Right lobe of liver (tissue), 6 donors: ENCODE data around the gene MRPL22. TPM values are rescaled to one million over a fixed set of nuclear protein-coding genes. Genes with fewer than 3 reads are reported as not detected.

Experiments
- ATAC-seq, 4 donors: fragments of 200-7000 bp; cut with Tn5 transposase; one replicate each; pipeline ENCODE4 v1.9.1; 2020; ENCODE audit warnings: mild to moderate bottlenecking in 4 of 4, moderate library complexity in 4 of 4
- DNase-seq, 3 donors: peaks; one replicate each; pipeline ENCODE4 v3.0.0-alpha.2; 2020
- H3K27ac ChIP-seq, 3 donors: fragments of 200-600 bp; one replicate each; pipeline ENCODE4 v1.8.0; 2022
- H3K27me3 ChIP-seq, 2 donors: fragments of 200-600 bp; one replicate each; pipeline ENCODE4 v1.8.0; 2022
- H3K36me3 ChIP-seq, 4 donors: fragments of 200-600 bp; sonication (generic) in 1 of 4; one replicate each; pipeline versions ENCODE4 v1.5.1 to v1.8.0; 2017 to 2022; ENCODE audit warnings: control low read depth in 1 of 4
- H3K4me1 ChIP-seq, 4 donors: fragments of 200-600 bp; sonication (generic) in 1 of 4; one replicate each; pipeline versions ENCODE4 v1.5.1 to v1.8.0; 2017 to 2022; ENCODE audit warnings: control low read depth in 1 of 4
- H3K4me3 ChIP-seq, 3 donors: fragments of 200-600 bp; one replicate each; pipeline ENCODE4 v1.8.0; 2022
- H3K9me3 ChIP-seq, 4 donors: fragments of 200-600 bp; sonication (generic) in 1 of 4; one replicate each; pipeline versions ENCODE4 v1.5.1 to v1.8.0; 2017 to 2022; ENCODE audit warnings: control low read depth in 1 of 4
- POLR2A ChIP-seq: fragments of 450-650 bp; IDR thresholded peaks from one replicate; pipeline ENCODE4 v1.6.1; 2017; ENCODE audit warnings: antibody characterized with exemption, mild to moderate bottlenecking
- WGBS: methylation state at CpG from one replicate; pipeline ENCODE4 v1.1.6; 2018; ENCODE audit warnings: low coverage, low lambda C conversion rate; ENCODE audit not compliant: insufficient coverage; ENCODE audit errors: missing lambda C conversion rate; 5-methylcytosine and 5-hydroxymethylcytosine counted together
- intact Hi-C, 2 donors: fragments of 100-400 bp; cut with DNase I; formaldehyde crosslinking; loops; one replicate each; pipeline versions ENCODE4 v1.11.2 to v1.14.1; 2022
- long read RNA-seq: library from polyadenylated mRNA; unstranded; transcript quantifications from one replicate; pipeline ENCODE4 v2.0.0, GENCODE V29; 2019
- total RNA-seq, 6 experiments: library from RNA; depleted of rRNA in 2 of 6; stranded (reverse); fragments of >200 nt in 2 of 6; fragmentation: NEBNext Ultra II Directional in 3 of 6; extraction: Animal tissue kit (Norgen Biotek cat#: 25700) in 3 of 6; gene quantifications; one replicate each; pipeline versions ENCODE4 v1.1.0 to v1.2.4, GENCODE V29; 2016 to 2023
- TF ChIP-seq, protein P1 (sequence below), 4 donors: fragments of 200-600 bp in 3 of 4; fragments of 450-650 bp in 1 of 4; IDR thresholded peaks; one replicate each; pipeline versions ENCODE4 v1.5.1 to v1.8.0; 2016 to 2022; ENCODE audit warnings: antibody characterized with exemption in 4 of 4, mild to moderate bottlenecking in 2 of 4
- donor health status: DM: no; HTN: yes; CAD: no.
- donor health status: DM: no; HTN: no; CAD: no.
- donor health status: DM: no; HTN: no; CAD: no.
- donor health status: DM: no; HTN: yes; CAD: no.
- donor health status: DM: no; HTN: yes; CAD: no.

Gene MRPL22
- total RNA-seq = 10 to 100 TPM; 22.0 to 30.9 (median 26.4) TPM
- long read RNA-seq, transcript MRPL22-207 (7 exons, 3,176 nt) = major isoform, 21 of 24 reads
- long read RNA-seq, partial matches to known transcripts = 1 of 24 reads
- long read RNA-seq, other reads (novel, unspliced or antisense) = 0 of 24 reads

DNA sequence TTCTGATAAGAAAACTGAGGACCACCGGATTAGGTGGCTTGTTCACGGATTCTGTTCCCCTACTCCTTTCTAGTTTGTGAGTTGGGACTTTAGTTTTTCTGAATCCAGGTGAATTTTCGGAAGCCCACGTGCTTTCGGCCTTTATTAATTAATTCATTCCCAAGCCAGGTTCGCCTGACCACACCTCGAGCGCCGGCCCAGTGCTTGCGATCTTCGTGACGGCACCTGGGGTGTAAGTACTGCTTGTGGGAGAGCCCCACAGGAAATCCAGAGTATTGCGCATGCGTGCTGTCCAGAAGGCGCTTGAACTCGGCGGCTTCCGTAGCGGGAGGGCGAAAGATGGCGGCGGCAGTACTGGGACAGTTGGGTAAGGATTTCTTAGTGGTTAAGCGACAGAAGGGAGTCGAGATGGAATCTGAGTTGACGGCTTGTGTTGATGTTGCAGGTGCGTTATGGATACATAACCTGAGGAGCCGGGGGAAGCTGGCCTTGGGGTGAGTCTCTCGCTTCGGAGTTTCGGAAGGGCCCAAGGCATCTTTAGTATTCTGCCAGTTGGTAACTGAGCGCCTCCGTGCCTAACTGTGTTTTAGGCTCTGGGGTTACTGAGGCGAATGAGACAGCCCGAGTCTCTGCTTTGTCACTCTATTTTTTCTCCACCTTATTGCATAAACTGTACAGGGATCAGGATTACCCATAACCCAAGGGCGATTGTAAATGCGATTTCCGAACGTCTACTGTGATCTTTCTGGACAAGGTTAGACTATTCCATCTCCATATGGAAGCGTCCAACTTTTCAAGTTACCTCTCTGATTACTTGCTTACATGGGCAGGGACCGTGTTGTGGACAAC is at the start of gene MRPL22:
Gene MRPL22, plus strand, starts transcription at position 302 of the 849 bp plus-strand sequence. Its CDS starts 38 bp downstream, at position 340.
- peak; percentile 90 to 94 (median 92) for DNase-seq
- H3K36me3 ChIP-seq = no peaks in the 10 kb centered on the region
- H3K4me1 ChIP-seq = peaks cover 0 to 28% (median 8%) of the 10 kb centered on the region in 4 donors
- under 1% methylated on average over 28 of the region's 40 CpGs for WGBS
- peak; percentile 64 to 83 (median 74) for ATAC-seq
- H3K27ac ChIP-seq = peak within 1 kb of the TSS; percentile 47 to 70 (median 61)
- no peaks in the 10 kb centered on the region for H3K27me3 ChIP-seq
- TF ChIP-seq, protein P1, sequence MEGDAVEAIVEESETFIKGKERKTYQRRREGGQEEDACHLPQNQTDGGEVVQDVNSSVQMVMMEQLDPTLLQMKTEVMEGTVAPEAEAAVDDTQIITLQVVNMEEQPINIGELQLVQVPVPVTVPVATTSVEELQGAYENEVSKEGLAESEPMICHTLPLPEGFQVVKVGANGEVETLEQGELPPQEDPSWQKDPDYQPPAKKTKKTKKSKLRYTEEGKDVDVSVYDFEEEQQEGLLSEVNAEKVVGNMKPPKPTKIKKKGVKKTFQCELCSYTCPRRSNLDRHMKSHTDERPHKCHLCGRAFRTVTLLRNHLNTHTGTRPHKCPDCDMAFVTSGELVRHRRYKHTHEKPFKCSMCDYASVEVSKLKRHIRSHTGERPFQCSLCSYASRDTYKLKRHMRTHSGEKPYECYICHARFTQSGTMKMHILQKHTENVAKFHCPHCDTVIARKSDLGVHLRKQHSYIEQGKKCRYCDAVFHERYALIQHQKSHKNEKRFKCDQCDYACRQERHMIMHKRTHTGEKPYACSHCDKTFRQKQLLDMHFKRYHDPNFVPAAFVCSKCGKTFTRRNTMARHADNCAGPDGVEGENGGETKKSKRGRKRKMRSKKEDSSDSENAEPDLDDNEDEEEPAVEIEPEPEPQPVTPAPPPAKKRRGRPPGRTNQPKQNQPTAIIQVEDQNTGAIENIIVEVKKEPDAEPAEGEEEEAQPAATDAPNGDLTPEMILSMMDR (IDR thresholded peaks at IDR 0.05) = peak in 1 of 4 donors; percentile 14
- peak; percentile 80 for TF ChIP-seq POLR2A
- peak within 1 kb of the TSS; percentile 65 to 77 (median 76) for H3K4me3 ChIP-seq
- intact Hi-C loops = no loop called here
- no peaks in the 10 kb centered on the region for H3K9me3 ChIP-seq

DNA sequence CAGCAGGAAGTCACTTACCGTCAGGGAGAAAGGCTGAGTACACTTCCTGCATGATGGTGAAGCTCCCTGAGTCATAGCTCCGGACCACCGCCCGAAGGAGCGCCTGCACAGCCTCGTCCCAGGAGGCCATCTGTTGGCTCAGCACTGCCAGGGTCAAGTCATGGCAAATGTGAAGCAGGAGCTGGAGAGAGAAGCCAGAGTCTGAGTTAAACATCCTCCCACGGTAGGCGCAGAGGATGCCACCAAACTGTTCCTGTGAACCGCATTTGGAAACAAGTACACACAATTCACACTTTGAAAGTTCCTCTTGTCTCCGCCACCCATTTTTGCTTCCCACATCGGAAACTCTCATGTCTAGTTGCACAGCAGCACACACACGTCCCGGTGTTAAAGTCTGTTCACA is 48.5 kb upstream of the MRPL22 start:
- no peaks in the 10 kb centered on the region for H3K4me1 ChIP-seq
- no peak overlapping the region for H3K27ac ChIP-seq
- no peaks in the 10 kb centered on the region for H3K27me3 ChIP-seq
- WGBS = 81% methylated on average over 7 of the region's 13 CpGs
- peaks cover 0 to 82% (median 23%) of the 10 kb centered on the region in 4 donors for H3K36me3 ChIP-seq
- TF ChIP-seq, protein P1 (IDR thresholded peaks at IDR 0.05) = no peak
- TF ChIP-seq POLR2A = no peak
- ATAC-seq = no peak
- no peaks in the 10 kb centered on the region for H3K9me3 ChIP-seq
- H3K4me3 ChIP-seq = no peak overlapping the region
- no peak for DNase-seq
- intact Hi-C loops = no loop called here

DNA sequence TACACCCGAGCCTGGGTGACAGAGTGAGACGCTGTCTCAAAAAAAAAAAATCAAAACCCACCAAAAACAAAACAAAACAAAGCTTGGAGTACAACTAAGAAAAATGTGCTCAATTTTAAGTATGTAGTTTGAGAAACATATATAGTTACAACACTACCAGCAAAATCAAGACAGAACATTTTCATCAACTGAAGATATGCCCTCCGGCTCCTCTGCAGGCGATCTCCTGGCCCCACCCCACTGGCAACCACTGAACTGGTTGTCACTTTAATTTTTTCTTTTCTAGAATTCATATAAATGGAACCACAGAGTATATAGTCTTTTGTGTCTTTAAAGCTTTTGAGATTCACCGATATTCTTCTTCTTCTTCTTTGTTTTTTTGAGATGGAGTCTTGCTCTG is 47.5 kb upstream of the MRPL22 start:
- peaks cover 0 to 77% (median 23%) of the 10 kb centered on the region in 4 donors for H3K36me3 ChIP-seq
- no peak overlapping the region for H3K4me3 ChIP-seq
- no peaks in the 10 kb centered on the region for H3K27me3 ChIP-seq
- H3K27ac ChIP-seq = no peak overlapping the region
- intact Hi-C loops = no loop called here
- DNase-seq (no peak), ATAC-seq (no peak)
- no peak for TF ChIP-seq POLR2A
- TF ChIP-seq, protein P1 (IDR thresholded peaks at IDR 0.05) = no peak
- no peaks in the 10 kb centered on the region for H3K4me1 ChIP-seq
- H3K9me3 ChIP-seq = no peaks in the 10 kb centered on the region
- WGBS = 84% methylated on average over 5 of the region's 5 CpGs

DNA sequence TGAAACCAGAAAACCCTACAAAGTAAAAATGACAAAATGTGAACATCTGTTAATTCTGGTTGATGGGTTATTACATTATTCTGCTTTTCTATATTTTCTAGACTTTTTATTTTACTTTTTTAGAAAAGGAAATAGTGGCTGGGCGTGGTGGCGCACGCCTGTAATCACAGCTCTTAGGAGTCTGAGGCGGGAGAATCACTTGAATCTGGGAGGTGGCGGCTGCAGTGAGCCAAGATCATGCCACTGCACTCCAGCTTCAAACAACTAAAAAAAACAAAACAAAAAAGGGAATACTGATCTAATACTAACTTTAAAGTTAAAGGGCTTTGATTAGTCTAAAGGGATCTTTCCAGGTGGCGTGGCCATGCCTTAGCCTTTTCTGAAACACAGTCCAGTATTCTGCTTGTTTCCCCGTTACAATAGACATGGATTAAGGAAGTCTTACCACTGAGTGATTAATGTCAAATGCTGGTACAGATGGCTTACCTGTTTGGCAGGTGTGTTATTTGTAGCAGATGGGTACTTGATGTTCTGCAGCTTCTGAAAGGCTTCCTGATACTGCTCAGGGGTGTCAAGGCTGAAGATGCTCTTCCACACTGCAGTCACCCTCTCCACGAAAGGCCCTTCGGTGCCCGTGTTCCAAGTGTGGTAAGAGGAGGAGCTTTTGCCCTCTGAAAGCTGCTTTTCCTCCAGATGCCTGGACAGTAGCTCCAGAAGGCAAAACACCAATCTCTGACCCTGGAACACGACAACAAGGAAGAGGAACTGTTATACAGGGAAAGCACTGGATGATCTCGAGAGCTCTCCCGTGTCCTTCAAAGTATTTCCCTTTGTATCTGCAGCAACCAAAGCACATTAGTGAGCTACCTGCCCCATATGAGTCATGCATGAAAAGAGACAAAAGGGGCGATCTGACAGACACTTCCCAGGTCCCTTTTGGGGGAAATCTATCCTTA is 45.0 kb upstream of the MRPL22 start:
- no peak for ATAC-seq
- no peak for TF ChIP-seq POLR2A
- TF ChIP-seq, protein P1 (IDR thresholded peaks at IDR 0.05) = no peak
- Histone ChIP-seq H3K27me3 (no peaks in the 10 kb centered on the region), H3K4me1 (no peaks in the 10 kb centered on the region), H3K36me3 (peaks cover 0 to 63% (median 18%) of the 10 kb centered on the region in 4 donors), H3K9me3 (no peaks in the 10 kb centered on the region), H3K27ac (no peak overlapping the region), H3K4me3 (no peak overlapping the region)
- DNase-seq = no peak
- intact Hi-C loops = no loop called here
- WGBS = 78% methylated on average over 11 of the region's 14 CpGs
